Raji (cell line): Measurements from ENCODE around the gene ZNF622.

ENCODE experiments used
- POLR2A ChIP-seq: IDR thresholded peaks from 2 replicates; pipeline ENCODE4 v1.6.1; 2011; ENCODE audit warnings: low read depth, low read length, control low read depth; ENCODE audit not compliant: insufficient read depth

ZNF622 gene

GRCh38 chr5:16485656-16486055 lies 20.1 kb upstream of the ZNF622 start:
- TF ChIP-seq POLR2A: no peak

DNA sequence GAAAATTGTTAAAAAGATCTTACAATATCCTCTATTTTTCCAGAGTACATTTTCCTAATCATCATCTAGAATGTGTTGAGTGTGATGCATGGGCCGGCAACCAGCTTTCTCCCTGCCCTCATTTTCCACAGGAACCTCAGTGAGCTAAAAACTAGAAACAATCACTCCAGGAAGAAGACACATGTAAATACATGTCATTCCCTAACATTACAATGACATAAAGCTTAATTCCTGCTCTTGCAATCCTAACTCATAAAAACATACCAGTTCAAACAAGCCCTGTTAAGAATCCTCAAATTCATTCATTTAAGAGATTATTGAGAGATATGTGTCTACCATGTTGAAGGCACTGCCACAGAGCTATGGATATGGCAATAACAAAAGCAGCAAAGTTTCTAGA lies 18.5 kb upstream of the ZNF622 start:
- no peak for TF ChIP-seq POLR2A

GRCh38 chr5:16483361-16483760 lies 17.8 kb upstream of the ZNF622 start:
- no peak for TF ChIP-seq POLR2A

- no peak for TF ChIP-seq POLR2A
Observed at GRCh38 chr5:16482891-16483290, 17.3 kb upstream of the ZNF622 start.

- no peak for TF ChIP-seq POLR2A
Observed at GRCh38 chr5:16480821-16481538, 15.4 kb upstream of the ZNF622 start.

GRCh38 chr5:16480144-16480543 lies 14.5 kb upstream of the ZNF622 start:
- no peak for TF ChIP-seq POLR2A

GRCh38 chr5:16477541-16477940 lies 11.9 kb upstream of the ZNF622 start:
- no peak for TF ChIP-seq POLR2A

GRCh38 chr5:16471387-16471786 lies 5.8 kb upstream of the ZNF622 start:
- no peak for TF ChIP-seq POLR2A

- no peak for TF ChIP-seq POLR2A
Observed at GRCh38 chr5:16467363-16468219, 2.0 kb upstream of the ZNF622 start.

DNA sequence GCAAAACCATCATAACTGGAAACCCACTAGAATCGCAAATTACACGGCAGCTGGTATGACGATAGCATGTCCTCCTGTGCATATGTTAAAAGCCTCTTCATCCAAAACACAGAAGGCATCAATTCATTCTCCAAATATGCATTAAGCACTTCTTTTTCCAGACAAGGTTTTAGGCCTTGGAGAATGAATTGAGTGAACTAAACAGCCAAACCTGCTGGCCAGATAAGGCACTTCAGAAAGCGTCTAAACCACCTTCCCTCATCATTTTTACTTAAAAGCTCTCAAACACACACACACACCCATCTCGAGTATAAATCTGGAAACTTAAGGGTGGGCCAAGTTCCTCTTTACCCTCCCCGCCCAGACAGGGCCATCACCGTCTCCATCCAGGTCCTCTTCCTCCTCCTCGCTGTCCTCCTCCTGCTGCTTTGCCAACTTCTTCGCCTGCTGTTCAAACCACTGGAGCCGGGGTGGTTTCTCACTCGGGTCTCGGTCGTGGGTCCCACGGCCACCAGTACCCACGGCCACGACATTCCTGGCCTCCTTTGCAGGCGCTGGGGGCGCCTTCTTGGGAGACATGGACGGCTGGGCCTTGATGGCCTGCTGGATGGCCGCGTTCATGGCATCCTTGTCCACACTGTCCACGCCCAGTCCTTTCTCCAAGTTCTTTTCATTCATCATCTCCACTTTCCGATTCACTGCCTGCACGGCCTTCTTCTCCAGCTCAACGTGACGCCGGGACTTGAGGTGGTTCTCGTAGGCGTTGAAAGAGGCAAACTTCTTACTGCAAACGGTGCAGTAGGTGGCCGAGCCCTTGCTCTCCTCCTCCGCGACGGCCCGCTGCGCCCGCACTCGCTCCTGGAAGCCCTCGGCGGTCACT lies 696 bp downstream of the ZNF622 start:
- no peak for TF ChIP-seq POLR2A

- no peak for TF ChIP-seq POLR2A
Observed at GRCh38 chr5:16464231-16464630, 1.4 kb downstream of the ZNF622 start.

DNA sequence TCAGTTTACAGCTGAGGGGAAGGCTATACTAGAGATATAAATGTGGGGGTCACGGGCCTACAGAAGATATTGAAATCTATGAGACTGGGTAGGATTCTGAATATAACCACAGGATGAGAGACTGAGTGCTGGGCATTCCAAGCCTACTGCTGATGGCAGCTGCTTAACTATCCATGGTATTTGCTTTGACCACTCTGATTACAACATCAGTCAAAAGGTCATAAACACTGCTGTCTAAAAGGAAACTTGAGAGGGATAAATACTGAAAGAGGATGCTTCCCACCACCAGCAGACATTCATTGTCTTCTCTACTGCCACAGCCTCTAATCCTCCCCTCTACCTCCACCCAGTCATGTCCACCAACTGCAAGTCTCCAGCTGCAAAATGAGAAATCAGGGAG lies 3.8 kb downstream of the ZNF622 start:
- TF ChIP-seq POLR2A: no peak

GRCh38 chr5:16461026-16461425 lies 4.6 kb downstream of the ZNF622 start:
- no peak for TF ChIP-seq POLR2A

- TF ChIP-seq POLR2A: no peak
Observed at GRCh38 chr5:16459451-16459850, 6.1 kb downstream of the ZNF622 start.

- no peak for TF ChIP-seq POLR2A
Observed at GRCh38 chr5:16457853-16458252, 7.7 kb downstream of the ZNF622 start.

DNA sequence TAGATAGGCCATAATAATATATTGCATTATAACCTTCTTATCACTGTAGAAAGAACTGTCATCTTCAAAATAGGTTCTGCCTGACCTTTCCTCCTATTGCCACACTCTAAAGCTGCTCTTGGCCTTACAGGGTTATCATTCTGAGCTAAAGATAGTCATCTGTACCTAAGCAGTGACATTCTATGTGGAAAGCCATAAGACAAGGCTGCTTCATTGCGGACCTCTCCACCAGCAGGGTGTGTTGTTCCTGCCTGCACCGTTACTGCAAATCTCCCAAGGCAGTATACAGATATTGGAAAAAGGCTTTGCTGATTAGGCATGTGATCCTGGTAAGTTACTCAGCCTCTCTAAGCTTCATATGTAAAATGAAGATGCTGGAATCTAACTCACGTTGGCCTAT lies 8.1 kb downstream of the ZNF622 start:
- TF ChIP-seq POLR2A: no peak
